ENCODE data around the gene ZBTB3. TPM values are rescaled to one million over a fixed set of nuclear protein-coding genes. Genes with fewer than 3 reads are reported as not detected.
A peak's percentile ranks its signal among the peaks of the same experiment; 100 is the strongest.

The ZBTB3 gene
- total and polyA plus RNA-seq, 2 of the 13 experiments (the other 11 are each of a cell fraction or from before 2014, with no cell fraction given) = 3.4 to 5.2 TPM

GRCh38 chr11:62791501-62792201, 37.7 kb upstream of the ZBTB3 start, which contains the start of gene TMEM223 (continued):
- TF ChIP-seq SP4 (CRISPR knock-in tag; IDR thresholded peaks at IDR 0.05) (peak; percentile 73), ZNF354B (CRISPR knock-in tag; IDR thresholded peaks at IDR 0.05) (0 out of 2 replicates have a peak, but pooled peaks have one; percentile 51), NFYC (CRISPR knock-in tag; IDR thresholded peaks at IDR 0.05) (0 out of 2 replicates have a peak, but pooled peaks have one; percentile 14), ZNF891 (CRISPR knock-in tag; IDR thresholded peaks at IDR 0.05) (peak; percentile 68; the same call in 1 of the 2 replicates), ZNF441 (CRISPR knock-in tag; IDR thresholded peaks at IDR 0.05; ENCODE audit: borderline replicate concordance) (no peak), ZNF501 (CRISPR knock-in tag; IDR thresholded peaks at IDR 0.05) (peak; percentile 69; the same call in 1 of the 2 replicates), IRF9 (CRISPR knock-in tag; IDR thresholded peaks at IDR 0.05; ENCODE audit: borderline replicate concordance) (peak; percentile 95; the same call in 1 of the 2 replicates), KMT2A (CRISPR knock-in tag; IDR thresholded peaks at IDR 0.05) (peak; percentile 92; the same call in 1 of the 2 replicates), ZNF709 (CRISPR knock-in tag; IDR thresholded peaks at IDR 0.05) (no peak), SMAD3 (CRISPR knock-in tag; IDR thresholded peaks at IDR 0.05) (peak; percentile 66; the same call in 1 of the 2 replicates), FUBP1 (CRISPR knock-in tag; IDR thresholded peaks at IDR 0.05; ENCODE audit: borderline replicate concordance) (peak; percentile 91; the same call in 1 of the 2 replicates), NFYB (CRISPR knock-in tag; IDR thresholded peaks at IDR 0.05) (peak; percentile 22; the same call in 1 of the 2 replicates), SRSF1 (optimal IDR thresholded peaks at IDR 0.05; ENCODE audit: low read depth, low read length) (peak; percentile 74), ZNF784 (CRISPR knock-in tag; IDR thresholded peaks at IDR 0.05; ENCODE audit: borderline replicate concordance) (peak; percentile 56; the same call in 1 of the 2 replicates), ZNF7 (CRISPR knock-in tag; IDR thresholded peaks at IDR 0.05) (no peak), ZC3H13 (CRISPR knock-in tag; IDR thresholded peaks at IDR 0.05) (peak; percentile 91)
- TF ChIP-seq, protein P1, sequence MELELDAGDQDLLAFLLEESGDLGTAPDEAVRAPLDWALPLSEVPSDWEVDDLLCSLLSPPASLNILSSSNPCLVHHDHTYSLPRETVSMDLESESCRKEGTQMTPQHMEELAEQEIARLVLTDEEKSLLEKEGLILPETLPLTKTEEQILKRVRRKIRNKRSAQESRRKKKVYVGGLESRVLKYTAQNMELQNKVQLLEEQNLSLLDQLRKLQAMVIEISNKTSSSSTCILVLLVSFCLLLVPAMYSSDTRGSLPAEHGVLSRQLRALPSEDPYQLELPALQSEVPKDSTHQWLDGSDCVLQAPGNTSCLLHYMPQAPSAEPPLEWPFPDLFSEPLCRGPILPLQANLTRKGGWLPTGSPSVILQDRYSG (CRISPR knock-in tag; IDR thresholded peaks at IDR 0.05) = no peak
- TF ChIP-seq, protein P2, sequence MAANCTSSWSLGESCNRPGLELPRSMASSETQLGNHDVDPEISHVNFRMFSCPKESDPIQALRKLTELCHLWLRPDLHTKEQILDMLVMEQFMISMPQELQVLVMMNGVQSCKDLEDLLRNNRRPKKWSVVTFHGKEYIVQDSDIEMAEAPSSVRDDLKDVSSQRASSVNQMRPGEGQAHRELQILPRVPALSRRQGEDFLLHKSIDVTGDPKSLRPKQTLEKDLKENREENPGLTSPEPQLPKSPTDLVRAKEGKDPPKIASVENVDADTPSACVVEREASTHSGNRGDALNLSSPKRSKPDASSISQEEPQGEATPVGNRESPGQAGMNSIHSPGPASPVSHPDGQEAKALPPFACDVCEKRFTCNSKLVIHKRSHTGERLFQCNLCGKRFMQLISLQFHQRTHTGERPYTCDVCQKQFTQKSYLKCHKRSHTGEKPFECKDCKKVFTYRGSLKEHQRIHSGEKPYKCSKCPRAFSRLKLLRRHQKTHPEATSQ (CRISPR knock-in tag; IDR thresholded peaks at IDR 0.05; ENCODE audit: borderline replicate concordance) = peak; percentile 72; the same call in 1 of the 2 replicates
